Pancreas (tissue), 10 donors: ENCODE data around the gene MYH9. TPM values are rescaled to one million over a fixed set of nuclear protein-coding genes. Genes with fewer than 3 reads are reported as not detected.

Experiments used
- ATAC-seq, 4 donors: fragments of 200-7000 bp; cut with Tn5 transposase; one replicate each; pipeline versions ENCODE4 v1.8.0 to v1.9.1; 2020; ENCODE audit warnings: mild to moderate bottlenecking in 4 of 4, moderate library complexity in 4 of 4
- DNase-seq, 6 donors: peaks; one replicate each; pipeline ENCODE4 v3.0.0-alpha.2; 2020
- FAIRE-seq: peaks from 2 replicates; lab custom pipeline; 2012; peaks lifted over from hg19 to GRCh38; lab: Jason Lieb, UNC
- H3K27ac ChIP-seq, 4 donors: fragments of 200-600 bp; sonication (generic); 1 replicate in 3 of 4; 2 replicates in 1 of 4; pipeline versions ENCODE4 v1.5.0 to v1.8.0; 2020
- H3K27me3 ChIP-seq, 4 donors: fragments of 200-600 bp; one replicate each; pipeline ENCODE4 v1.8.0; 2021
- H3K36me3 ChIP-seq, 3 donors: fragments of 200-600 bp; sonication (generic) in 1 of 3; one replicate each; pipeline versions ENCODE4 v1.5.0 to v1.8.0; 2020 to 2021
- H3K4me1 ChIP-seq, 3 donors: fragments of 200-600 bp; one replicate each; pipeline ENCODE4 v1.8.0; 2021
- H3K4me3 ChIP-seq, 4 donors: fragments of 200-600 bp; sonication (generic) in 2 of 4; one replicate each; pipeline versions ENCODE4 v1.5.0 to v1.8.0; 2020 to 2021
- H3K9me3 ChIP-seq, 4 donors: fragments of 200-600 bp; one replicate each; pipeline ENCODE4 v1.8.0; 2021
- CTCF ChIP-seq, 4 donors: fragments of 200-600 bp; sonication (generic) in 3 of 4; IDR thresholded peaks; one replicate each; pipeline versions ENCODE4 v1.5.0 to v1.8.0; 2021; ENCODE audit warnings: antibody characterized with exemption in 4 of 4
- WGBS, 2 donors: extraction: QIAGEN DNeasy Blood & Tissue Kit; methylation state at CpG; one replicate each; pipeline ENCODE4 v1.1.7; 2013; 5-methylcytosine and 5-hydroxymethylcytosine counted together
- intact Hi-C, 3 donors: fragments of 100-400 bp; cut with DNase I; formaldehyde crosslinking; loops; one replicate each; pipeline versions ENCODE4 v1.11.1 to v1.14.2; 2022
- polyA plus RNA-seq, 2 donors: library from polyadenylated mRNA; stranded (reverse); fragments of 200-250 nt; gene quantifications; one replicate each; pipeline ENCODE4 v1.2.3, GENCODE V29; 2013
- total RNA-seq, 6 donors: library from RNA; stranded (reverse); fragmentation: NEBNext Ultra II Directional in 4 of 6; extraction: Animal tissue kit (Norgen Biotek cat#: 25700) in 4 of 6; gene quantifications; one replicate each; pipeline versions ENCODE4 v1.2.1 to v1.2.4, GENCODE V29; 2021 to 2023
- donor health status: healthy with polysubstance abuse.
- donor health status: DM: no; HTN: no; CAD: no; lungs with moderate emphysema.
- donor health status: DM: no; HTN: no; CAD: no.
- donor health status: control.
- donor health status: control.
- donor health status: Bipolar disorder and iron deficiency.
- donor health status: DM: yes; HTN: yes; CAD: no.
- donor health status: DM: no; HTN: no; CAD: no.
- donor health status: DM: no; HTN: no; CAD: no.
- donor health status: DM: yes; HTN: yes; CAD: no.

MYH9 gene
- total and polyA plus RNA-seq, 8 donors, result 80.9 to 554 (median 376) TPM

- no peak for TF ChIP-seq CTCF (IDR thresholded peaks at IDR 0.05)
- WGBS, 2 donors, result 91 to 94% methylated on average over 27 to 33 of the region's 33 CpGs
- Histone ChIP-seq H3K4me3 (no peak overlapping the region), H3K27me3 (no peaks in the 10 kb centered on the region), H3K36me3 (peaks cover 44 to 90% (median 82%) of the 10 kb centered on the region in 3 donors), H3K4me1 (no peaks in the 10 kb centered on the region), H3K9me3 (no peaks in the 10 kb centered on the region), H3K27ac (no peak overlapping the region)
- no peak for ATAC-seq
- peak in 2 of 6 donors; percentile 41 to 58 for DNase-seq
- intact Hi-C loops, result no loop called here
- FAIRE-seq, result no peak
Measured at GRCh38 chr22:36288571-36289405, 99.0 kb downstream of the MYH9 start.

GRCh38 chr22:36287881-36288515, 99.8 kb downstream of the MYH9 start:
- H3K4me1 ChIP-seq, result no peaks in the 10 kb centered on the region
- H3K36me3 ChIP-seq, result peaks cover 37 to 90% (median 82%) of the 10 kb centered on the region in 3 donors
- FAIRE-seq (no peak), ATAC-seq (no peak), DNase-seq (peak in 2 of 6 donors; percentile 38 to 49)
- WGBS, 2 donors, result 87 to 90% methylated on average over 20 of the region's 20 CpGs
- H3K4me3 ChIP-seq, result no peak overlapping the region
- no peaks in the 10 kb centered on the region for H3K9me3 ChIP-seq
- H3K27ac ChIP-seq, result no peak overlapping the region
- no peak for TF ChIP-seq CTCF (IDR thresholded peaks at IDR 0.05)
- H3K27me3 ChIP-seq, result no peaks in the 10 kb centered on the region
- intact Hi-C loops, result no loop called here

GRCh38 chr22:36286096-36286957, 101.4 kb downstream of the MYH9 start:
- Histone ChIP-seq H3K9me3 (no peaks in the 10 kb centered on the region), H3K4me3 (no peak overlapping the region), H3K36me3 (peaks cover 36 to 92% (median 80%) of the 10 kb centered on the region in 3 donors), H3K27me3 (no peaks in the 10 kb centered on the region), H3K27ac (peak overlapping the region in 1 of 4 donors; percentile 19), H3K4me1 (no peaks in the 10 kb centered on the region)
- intact Hi-C loops, result no loop called here
- FAIRE-seq (no peak), DNase-seq (peak in 4 of 6 donors; percentile 54 to 78 (median 69)), ATAC-seq (peak; percentile 38 to 85 (median 79))
- 59 to 72% methylated on average over 28 of the region's 28 CpGs for WGBS, 2 donors
- peak; percentile 50 to 79 (median 61) for TF ChIP-seq CTCF (IDR thresholded peaks at IDR 0.05)

- Histone ChIP-seq H3K36me3 (peaks cover 36 to 100% (median 80%) of the 10 kb centered on the region in 3 donors), H3K27me3 (no peaks in the 10 kb centered on the region), H3K4me3 (no peak overlapping the region), H3K4me1 (no peaks in the 10 kb centered on the region), H3K9me3 (no peaks in the 10 kb centered on the region), H3K27ac (no peak overlapping the region)
- WGBS, 2 donors, result 75 to 78% methylated on average over 21 of the region's 21 CpGs
- TF ChIP-seq CTCF (IDR thresholded peaks at IDR 0.05), result no peak
- ATAC-seq (peak in 1 of 4 donors; percentile 11), DNase-seq (peak in 1 of 6 donors; percentile 51), FAIRE-seq (no peak)
- intact Hi-C loops, result no loop called here
Measured at GRCh38 chr22:36285545-36285944, 102.2 kb downstream of the MYH9 start.
